ENCODE measurements around the gene LGI4. TPM values are rescaled to one million over a fixed set of nuclear protein-coding genes. Genes with fewer than 3 reads are reported as not detected.
"Not testable (repeated sequence)": the region's sequence is repeated elsewhere in the genome, so short reads cannot be mapped to it uniquely, and the experiment has no call there.

LGI4 gene
- total and polyA plus RNA-seq, 12 donors: 0.17 to 22.4 (median 1.5) TPM

- Histone ChIP-seq H3K4me1 (replicated peaks in 1 of 2) (no peaks in the 10 kb centered on the region), H3K27ac (peak overlapping the region in 1 of 5 donors; percentile 62), H3K27me3 (no peaks in the 10 kb centered on the region), H3K9me3 (replicated peaks in 1 of 3) (no peaks in the 10 kb centered on the region), H3K36me3 (replicated peaks in 1 of 2) (no peaks in the 10 kb centered on the region), H3K4me3 (no peak overlapping the region)
- no peak for TF ChIP-seq POLR2A (IDR thresholded peaks at IDR 0.05)
- TF ChIP-seq, protein P1, sequence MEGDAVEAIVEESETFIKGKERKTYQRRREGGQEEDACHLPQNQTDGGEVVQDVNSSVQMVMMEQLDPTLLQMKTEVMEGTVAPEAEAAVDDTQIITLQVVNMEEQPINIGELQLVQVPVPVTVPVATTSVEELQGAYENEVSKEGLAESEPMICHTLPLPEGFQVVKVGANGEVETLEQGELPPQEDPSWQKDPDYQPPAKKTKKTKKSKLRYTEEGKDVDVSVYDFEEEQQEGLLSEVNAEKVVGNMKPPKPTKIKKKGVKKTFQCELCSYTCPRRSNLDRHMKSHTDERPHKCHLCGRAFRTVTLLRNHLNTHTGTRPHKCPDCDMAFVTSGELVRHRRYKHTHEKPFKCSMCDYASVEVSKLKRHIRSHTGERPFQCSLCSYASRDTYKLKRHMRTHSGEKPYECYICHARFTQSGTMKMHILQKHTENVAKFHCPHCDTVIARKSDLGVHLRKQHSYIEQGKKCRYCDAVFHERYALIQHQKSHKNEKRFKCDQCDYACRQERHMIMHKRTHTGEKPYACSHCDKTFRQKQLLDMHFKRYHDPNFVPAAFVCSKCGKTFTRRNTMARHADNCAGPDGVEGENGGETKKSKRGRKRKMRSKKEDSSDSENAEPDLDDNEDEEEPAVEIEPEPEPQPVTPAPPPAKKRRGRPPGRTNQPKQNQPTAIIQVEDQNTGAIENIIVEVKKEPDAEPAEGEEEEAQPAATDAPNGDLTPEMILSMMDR (IDR thresholded peaks at IDR 0.05): peak; percentile 78 to 91 (median 82)
- intact Hi-C loops (cut with DNase I): loop anchor here in 1 of 2 donors (10.0 kb wide), 1 partner anchor 71 kb away; no protein-coding TSS in a partner anchor
- 0% methylated on average over 1 to 7 of the region's 7 CpGs for WGBS, 4 donors
- DNase-seq: peak; percentile 54 to 84 (median 75)
These were observed 590 bp upstream of the LGI4 start for GRCh38 chr19:35135389-35135909.

DNA sequence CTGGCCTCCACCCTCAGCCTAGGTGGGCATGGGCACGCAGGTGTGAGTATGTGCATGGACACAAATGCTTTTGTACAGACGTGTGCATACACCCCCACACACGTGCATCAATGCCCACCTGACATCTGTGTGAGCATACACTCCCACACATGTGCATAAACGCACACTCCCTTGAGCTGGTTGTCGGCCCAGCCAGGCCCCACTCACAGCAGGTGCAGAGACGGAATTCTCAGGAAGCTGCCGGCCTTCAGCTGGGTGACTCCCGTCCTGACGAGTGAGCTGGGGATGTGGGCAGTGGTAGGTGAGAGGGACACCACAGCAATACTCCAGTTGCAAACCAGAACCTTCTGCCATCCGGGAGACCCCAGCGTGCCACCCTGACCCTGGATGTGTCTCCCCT is 1.0 kb downstream of the LGI4 start:
- Histone ChIP-seq H3K27me3 (no peaks in the 10 kb centered on the region), H3K27ac (peak overlapping the region in 1 of 5 donors; percentile 34), H3K36me3 (replicated peaks in 1 of 2) (no peaks in the 10 kb centered on the region), H3K9me3 (replicated peaks in 1 of 3) (no peaks in the 10 kb centered on the region), H3K4me1 (replicated peaks in 1 of 2) (no peaks in the 10 kb centered on the region), H3K4me3 (no peak overlapping the region)
- TF ChIP-seq, protein P1 (IDR thresholded peaks at IDR 0.05): no peak
- TF ChIP-seq POLR2A (IDR thresholded peaks at IDR 0.05): no peak
- WGBS, 4 donors: 68 to 78% (median 77%) methylated on average over 7 to 11 of the region's 11 CpGs
- no peak for DNase-seq
- intact Hi-C loops (cut with DNase I): loop anchor here in 1 of 2 donors (10.0 kb wide), 1 partner anchor 69 kb away; no protein-coding TSS in a partner anchor

- Histone ChIP-seq H3K36me3 (replicated peaks in 1 of 2) (no peaks in the 10 kb centered on the region), H3K27ac (no peak overlapping the region), H3K4me1 (replicated peaks in 1 of 2) (no peaks in the 10 kb centered on the region), H3K4me3 (no peak overlapping the region), H3K9me3 (replicated peaks in 1 of 3) (no peaks in the 10 kb centered on the region), H3K27me3 (no peaks in the 10 kb centered on the region)
- TF ChIP-seq, protein P1 (IDR thresholded peaks at IDR 0.05): no peak
- TF ChIP-seq POLR2A (IDR thresholded peaks at IDR 0.05): no peak
- no peak for DNase-seq
- intact Hi-C loops (cut with DNase I): loop anchor here in 1 of 2 donors (10.0 kb wide), 1 partner anchor 67 kb away; no protein-coding TSS in a partner anchor
These were observed 2.6 kb downstream of the LGI4 start for GRCh38 chr19:35132254-35132653.

DNA sequence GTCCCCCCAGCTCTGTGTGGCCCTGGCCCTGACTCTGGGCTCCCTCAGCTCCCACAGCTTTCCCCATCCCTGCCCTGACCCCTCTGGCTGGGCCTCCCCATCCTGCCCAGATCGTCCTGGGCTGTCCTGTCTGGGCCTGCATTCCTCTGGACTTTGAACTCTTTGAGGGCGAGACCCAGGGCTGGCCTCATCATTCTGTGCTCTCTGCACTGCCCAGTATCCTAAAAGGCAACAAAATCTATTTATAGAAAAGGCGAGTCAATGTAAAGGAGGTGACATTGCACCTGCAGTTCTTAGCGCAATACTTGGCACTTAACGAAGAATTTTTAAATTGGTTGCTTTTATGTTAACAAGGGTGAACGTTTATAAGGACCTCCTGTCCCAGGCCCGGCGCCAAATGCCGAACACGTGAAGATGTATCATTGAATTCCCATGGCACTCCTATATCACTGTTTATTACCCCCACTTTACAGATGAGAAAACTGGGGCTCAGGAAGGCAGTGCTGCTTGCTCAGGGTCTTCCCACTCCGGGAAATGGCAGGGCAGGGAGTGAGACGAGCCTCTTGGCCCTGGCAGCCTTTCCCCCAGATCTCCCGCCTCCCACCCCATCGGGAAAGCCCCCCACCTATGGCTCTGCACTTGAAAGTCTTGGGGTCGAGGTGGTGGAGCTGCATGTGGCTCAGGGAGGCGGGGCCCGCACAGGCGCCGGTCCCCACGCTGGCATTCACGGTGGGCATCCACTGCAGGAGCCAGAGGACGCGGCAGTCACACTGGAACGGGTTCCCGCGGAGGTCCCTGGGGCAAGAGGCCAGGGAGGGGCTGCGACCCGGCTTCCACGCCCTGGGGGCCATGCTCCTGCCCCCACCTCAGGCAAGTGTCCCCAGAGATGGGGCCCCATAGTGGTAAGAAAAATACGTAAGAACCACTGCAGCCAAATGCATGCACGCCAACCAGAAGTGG is 3.8 kb downstream of the LGI4 start:
- intact Hi-C loops (cut with DNase I): loop anchor here in 1 of 2 donors (10.0 kb wide), 1 partner anchor 66 kb away; no protein-coding TSS in a partner anchor
- H3K36me3 ChIP-seq (replicated peaks in 1 of 2): no peaks in the 10 kb centered on the region
- H3K4me1 ChIP-seq (replicated peaks in 1 of 2): no peaks in the 10 kb centered on the region
- H3K4me3 ChIP-seq: no peak overlapping the region
- no peaks in the 10 kb centered on the region for H3K9me3 ChIP-seq (replicated peaks in 1 of 3)
- TF ChIP-seq POLR2A (IDR thresholded peaks at IDR 0.05): no peak
- TF ChIP-seq, protein P1 (IDR thresholded peaks at IDR 0.05): no peak
- 74 to 88% (median 85%) methylated on average over 16 to 31 of the region's 31 CpGs for WGBS, 4 donors
- no peak overlapping the region for H3K27ac ChIP-seq
- H3K27me3 ChIP-seq: no peaks in the 10 kb centered on the region
- DNase-seq: no peak

DNA sequence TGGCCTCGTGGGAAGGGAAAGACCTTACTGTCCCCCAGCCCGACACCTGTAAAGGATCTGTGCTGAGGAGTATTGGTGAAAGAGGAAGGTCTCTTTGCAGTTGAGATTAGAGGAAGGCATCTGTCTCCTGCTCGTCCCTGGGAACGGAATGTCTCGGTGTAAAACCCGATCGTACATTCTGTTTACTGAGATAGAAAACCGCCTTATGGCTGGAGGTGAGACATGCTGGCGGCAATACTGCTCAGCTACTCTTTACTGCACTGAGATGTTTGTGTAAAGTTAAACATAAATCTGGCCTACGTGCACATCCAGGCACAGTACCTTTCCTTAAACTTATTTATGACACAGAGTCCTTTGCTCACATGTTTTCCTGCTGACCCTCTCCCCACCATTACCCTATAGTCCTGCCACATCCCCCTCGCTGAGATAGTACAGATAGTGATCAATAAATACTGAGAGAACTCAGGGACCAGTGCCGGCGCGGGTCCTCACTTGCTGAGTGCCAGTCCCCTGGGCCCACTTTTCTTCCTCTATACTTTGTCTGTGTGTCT is 5.1 kb downstream of the LGI4 start:
- not testable (repeated sequence) for H3K27ac ChIP-seq; DNase-seq; H3K27me3 ChIP-seq; H3K36me3 ChIP-seq (replicated peaks in 1 of 2); H3K4me1 ChIP-seq (replicated peaks in 1 of 2); H3K4me3 ChIP-seq; H3K9me3 ChIP-seq (replicated peaks in 1 of 3)
- intact Hi-C loops (cut with DNase I): loop anchor here in 1 of 2 donors (10.0 kb wide), 1 partner anchor 65 kb away; no protein-coding TSS in a partner anchor
- 63 to 68% (median 65%) methylated on average over 14 of the region's 14 CpGs for WGBS, 4 donors
